Liver (tissue), 3 donors: ENCODE data around the gene TAF1B.

Experiments used
- ATF3 ChIP-seq: IDR thresholded peaks from 2 replicates; pipeline ENCODE4 v1.6.1; 2016; ENCODE audit warnings: antibody characterized with exemption
- CTCF ChIP-seq: fragments of 150-350 bp; IDR thresholded peaks from 2 replicates; pipeline ENCODE4 v1.5.1; 2017; ENCODE audit warnings: improper control_type of control experiment, low read depth, low read length; ENCODE audit not compliant: missing input control
- FOXA1 ChIP-seq: IDR thresholded peaks from 2 replicates; pipeline ENCODE4 v1.6.1; 2016; ENCODE audit warnings: antibody characterized with exemption
- FOXA2 ChIP-seq: IDR thresholded peaks from 2 replicates; pipeline ENCODE4 v1.6.1; 2016; ENCODE audit warnings: antibody characterized with exemption
- GABPA ChIP-seq, 2 donors: IDR thresholded peaks in 1 of 2; conservative IDR thresholded peaks in 1 of 2; 2 replicates each; pipeline ENCODE4 v1.6.1; 2016; ENCODE audit warnings: antibody characterized with exemption in 2 of 2, mild to moderate bottlenecking in 1 of 2, moderate library complexity in 1 of 2
- HNF4A ChIP-seq, 2 donors: conservative IDR thresholded peaks; 2 replicates each; pipeline ENCODE4 v1.6.1; 2016; ENCODE audit warnings: antibody characterized with exemption in 2 of 2, mild to moderate bottlenecking in 2 of 2
- JUND ChIP-seq, 2 donors: IDR thresholded peaks; 2 replicates each; pipeline ENCODE4 v1.6.1; 2016; ENCODE audit warnings: antibody characterized with exemption in 2 of 2
- MAX ChIP-seq: IDR thresholded peaks from 2 replicates; pipeline ENCODE4 v1.6.1; 2016; ENCODE audit warnings: antibody characterized with exemption
- RAD21 ChIP-seq, 2 donors: IDR thresholded peaks; 2 replicates each; pipeline ENCODE4 v1.6.1; 2016; ENCODE audit warnings: antibody characterized with exemption in 2 of 2, mild to moderate bottlenecking in 2 of 2
- REST ChIP-seq: IDR thresholded peaks from 2 replicates; pipeline ENCODE4 v1.6.1; 2016; ENCODE audit warnings: antibody characterized with exemption, mild to moderate bottlenecking
- RXRA ChIP-seq, 2 donors: IDR thresholded peaks; 2 replicates each; pipeline ENCODE4 v1.6.1; 2017 to 2018; ENCODE audit warnings: antibody characterized with exemption in 2 of 2, mild to moderate bottlenecking in 1 of 2
- SP1 ChIP-seq: IDR thresholded peaks from 2 replicates; pipeline ENCODE4 v1.6.1; 2018; ENCODE audit warnings: antibody characterized with exemption, mild to moderate bottlenecking
- donor health status: healthy.
- donor health status: healthy.

- TF ChIP-seq CTCF (no peak), SP1 (no peak), JUND (IDR thresholded peaks at IDR 0.05) (no peak), RAD21 (IDR thresholded peaks at IDR 0.05) (no peak), GABPA (IDR thresholded peaks at IDR 0.05 in 1 of 2, conservative IDR thresholded peaks at IDR 0.05 in 1 of 2) (no peak), ATF3 (no peak), REST (no peak), RXRA (IDR thresholded peaks at IDR 0.05) (no peak), FOXA1 (no peak), MAX (no peak), HNF4A (conservative IDR thresholded peaks at IDR 0.05) (no peak), FOXA2 (no peak)
Measured at GRCh38 chr2:9821805-9822445, 21.3 kb upstream of the TAF1B start.
